Measurements from ENCODE around the gene PARD3B. TPM values are rescaled to one million over a fixed set of nuclear protein-coding genes. Genes with fewer than 3 reads are reported as not detected.

The PARD3B gene
- total RNA-seq, 1 donor from 2014 or later: 23.8 TPM

- no peak for ATAC-seq
Observed at GRCh38 chr2:205296959-205297358, 751.7 kb downstream of the PARD3B start.

GRCh38 chr2:205297368-205297767, 752.1 kb downstream of the PARD3B start:
- Histone ChIP-seq H3K36me3 (no peaks in the 10 kb centered on the region), H3K27me3 (ENCODE audit: low read depth) (no peaks in the 10 kb centered on the region), H3K9me3 (no peaks in the 10 kb centered on the region), H3K27ac (no peak overlapping the region), H3K4me1 (no peaks in the 10 kb centered on the region), H3K4me3 (no peak overlapping the region)
- no peak for TF ChIP-seq CTCF (IDR thresholded peaks at IDR 0.05)
- ATAC-seq (no peak), DNase-seq (no peak)
- intact Hi-C loops (cut with DNase I): no loop called here

More at GRCh38 chr2:205296959-205297358, 751.7 kb downstream of the PARD3B start:
- Histone ChIP-seq H3K36me3 (no peaks in the 10 kb centered on the region), H3K4me1 (no peaks in the 10 kb centered on the region), H3K9me3 (no peaks in the 10 kb centered on the region), H3K27me3 (ENCODE audit: low read depth) (no peaks in the 10 kb centered on the region), H3K27ac (no peak overlapping the region), H3K4me3 (no peak overlapping the region)
- intact Hi-C loops (cut with DNase I): no loop called here
- TF ChIP-seq CTCF (IDR thresholded peaks at IDR 0.05): no peak
- DNase-seq: no peak

GRCh38 chr2:205297846-205298245, 752.6 kb downstream of the PARD3B start:
- DNase-seq: no peak
- ATAC-seq: no peak
- H3K36me3 ChIP-seq: no peaks in the 10 kb centered on the region
- H3K9me3 ChIP-seq: no peaks in the 10 kb centered on the region
- H3K27me3 ChIP-seq (ENCODE audit: low read depth): no peaks in the 10 kb centered on the region
- no peak overlapping the region for H3K27ac ChIP-seq
- H3K4me1 ChIP-seq: no peaks in the 10 kb centered on the region
- H3K4me3 ChIP-seq: no peak overlapping the region
- no peak for TF ChIP-seq CTCF (IDR thresholded peaks at IDR 0.05)
- intact Hi-C loops (cut with DNase I): no loop called here

GRCh38 chr2:205311201-205311600, 765.9 kb downstream of the PARD3B start:
- no peak overlapping the region for H3K4me3 ChIP-seq
- no peaks in the 10 kb centered on the region for H3K9me3 ChIP-seq
- no peaks in the 10 kb centered on the region for H3K27me3 ChIP-seq (ENCODE audit: low read depth)
- no peaks in the 10 kb centered on the region for H3K36me3 ChIP-seq
- ATAC-seq (no peak), DNase-seq (no peak)
- no peaks in the 10 kb centered on the region for H3K4me1 ChIP-seq
- H3K27ac ChIP-seq: no peak overlapping the region
- TF ChIP-seq CTCF (IDR thresholded peaks at IDR 0.05): no peak
- intact Hi-C loops (cut with DNase I): no loop called here

GRCh38 chr2:205321231-205321630, 776.0 kb downstream of the PARD3B start:
- DNase-seq: no peak
- TF ChIP-seq CTCF (IDR thresholded peaks at IDR 0.05): no peak
- intact Hi-C loops (cut with DNase I): no loop called here

GRCh38 chr2:205323929-205324328, 778.7 kb downstream of the PARD3B start:
- no peaks in the 10 kb centered on the region for H3K36me3 ChIP-seq
- no peak overlapping the region for H3K4me3 ChIP-seq
- no peaks in the 10 kb centered on the region for H3K4me1 ChIP-seq
- ATAC-seq (no peak), DNase-seq (no peak)
- no peaks in the 10 kb centered on the region for H3K27me3 ChIP-seq (ENCODE audit: low read depth)
- intact Hi-C loops (cut with DNase I): no loop called here
- no peak overlapping the region for H3K27ac ChIP-seq
- H3K9me3 ChIP-seq: no peaks in the 10 kb centered on the region
- TF ChIP-seq CTCF (IDR thresholded peaks at IDR 0.05): no peak

More at GRCh38 chr2:205321231-205321630, 776.0 kb downstream of the PARD3B start:
- no peaks in the 10 kb centered on the region for H3K4me1 ChIP-seq
- H3K27ac ChIP-seq: no peak overlapping the region
- no peaks in the 10 kb centered on the region for H3K36me3 ChIP-seq
- no peaks in the 10 kb centered on the region for H3K27me3 ChIP-seq (ENCODE audit: low read depth)
- ATAC-seq: no peak
- H3K4me3 ChIP-seq: no peak overlapping the region
- no peaks in the 10 kb centered on the region for H3K9me3 ChIP-seq

Measured in lower lobe of right lung (tissue), 2 donors.